HepG2 (cell line): Measurements from ENCODE around the gene TAF12. TPM values are rescaled to one million over a fixed set of nuclear protein-coding genes. Genes with fewer than 3 reads are reported as not detected.
"Not testable (repeated sequence)": the region's sequence is repeated elsewhere in the genome, so short reads cannot be mapped to it uniquely, and the experiment has no call there.

ENCODE experiments used
- ATAC-seq: fragments of 200-7000 bp; cut with Tn5 transposase; 3 replicates; pipeline ENCODE4 v1.9.1; 2020; ENCODE audit warnings: mild to moderate bottlenecking, moderate library complexity
- BruUV-seq: library from RNA; stranded (reverse); fragments of 400-500 nt; replicated peaks from 2 replicates; lab custom pipeline; 2021; lab: Mats Ljungman, UMichigan
- CTCF ChIA-PET: fragments of 300-600 bp; formaldehyde crosslinking; extraction: SDS; loops from one replicate; lab custom pipeline; 2021; ENCODE audit warnings: low total read pairs, inconsistent platforms, low intra/inter-chr PET ratio; lab: Yijun Ruan, JAX
- POLR2A ChIA-PET: fragments of 350-600 bp; sonication (Branson Sonifier 250); formaldehyde crosslinking; loops from one replicate; lab custom pipeline; 2020; ENCODE audit warnings: antibody characterized with exemption, inconsistent platforms; lab: Yijun Ruan, JAX
- DNase-seq: peaks from one replicate; pipeline ENCODE4 v3.0.0-alpha.2; 2015; ENCODE audit warnings: low spot score
- FAIRE-seq: peaks from 3 replicates; lab custom pipeline; 2011; peaks lifted over from hg19 to GRCh38; lab: Jason Lieb, UNC
- H2AFZ ChIP-seq: one replicate; pipeline ENCODE4 v1.6.1; 2011; ENCODE audit warnings: low read length, inconsistent platforms
- H3K27ac ChIP-seq: fragments of 300-600 bp; 3 replicates; pipeline ENCODE4 v1.8.0; 2011; ENCODE audit warnings: mixed run types, mild to moderate bottlenecking, mixed read lengths, low read length, inconsistent platforms; ENCODE audit not compliant: insufficient read depth; ENCODE audit errors: extremely low read length
- H3K27me3 ChIP-seq, 2 experiments: fragments of 200-600 bp in 1 of 2; 2 replicates in 1 of 2; 3 replicates in 1 of 2; pipeline versions ENCODE4 v1.6.0 to v1.8.0; 2011; ENCODE audit warnings: low read length in 2 of 2, mild to moderate bottlenecking in 2 of 2, moderate library complexity in 2 of 2, inconsistent platforms in 1 of 2; ENCODE audit not compliant: insufficient read depth in 2 of 2, control insufficient read depth in 1 of 2
- H3K36me3 ChIP-seq, 2 experiments: fragments of 200-600 bp in 1 of 2; replicated peaks in 1 of 2; 2 replicates in 1 of 2; 3 replicates in 1 of 2; pipeline versions ENCODE4 v1.5.1 to v1.8.0; 2011; ENCODE audit warnings: low read length in 2 of 2, inconsistent platforms in 1 of 2; ENCODE audit not compliant: insufficient read depth in 2 of 2, control insufficient read depth in 1 of 2
- H3K4me1 ChIP-seq: 2 replicates; pipeline ENCODE4 v1.5.1; 2012; ENCODE audit warnings: low read length, inconsistent platforms; ENCODE audit not compliant: insufficient read depth
- H3K4me2 ChIP-seq: 2 replicates; pipeline ENCODE4 v1.6.0; 2011; ENCODE audit warnings: low read depth, low read length, inconsistent platforms
- H3K4me3 ChIP-seq, 3 experiments: fragments of 200-600 bp in 1 of 3; sonication (generic), shearing (Covaris generic) in 1 of 3; replicated peaks in 1 of 3; 2 replicates each; pipeline ENCODE4 v1.5.1; 2011 to 2016; ENCODE audit warnings: low read length in 3 of 3, inconsistent platforms in 2 of 3, low read depth in 2 of 3, mild to moderate bottlenecking in 2 of 3, control low read depth in 1 of 3, mixed read lengths in 1 of 3; ENCODE audit not compliant: insufficient read depth in 1 of 3
- H3K79me2 ChIP-seq: one replicate; pipeline ENCODE4 v1.6.1; 2011; ENCODE audit warnings: low read length, inconsistent platforms; ENCODE audit not compliant: insufficient read depth
- H3K9ac ChIP-seq: 2 replicates; pipeline ENCODE4 v1.6.0; 2011; ENCODE audit warnings: mild to moderate bottlenecking, low read depth, low read length, inconsistent platforms; ENCODE audit not compliant: insufficient read depth
- H3K9me3 ChIP-seq: 2 replicates; pipeline ENCODE4 v1.5.1; 2012; ENCODE audit warnings: mild to moderate bottlenecking, low read length
- H4K20me1 ChIP-seq: 2 replicates; pipeline ENCODE4 v1.6.0; 2011; ENCODE audit warnings: inconsistent platforms, mild to moderate bottlenecking, low read length, moderate library complexity; ENCODE audit not compliant: insufficient read depth
- CEBPG ChIP-seq: IDR thresholded peaks from 2 replicates; pipeline ENCODE4 v1.6.1; 2016
- FLYWCH1 ChIP-seq: sonication (generic); formaldehyde crosslinking; IDR thresholded peaks from 2 replicates; pipeline ENCODE4 v1.8.1; 2023; ENCODE audit warnings: mild to moderate bottlenecking, missing genetic modification reagents
- HCFC1 ChIP-seq: fragments of 150-350 bp; IDR thresholded peaks from 2 replicates; pipeline ENCODE4 v1.6.1; 2014; ENCODE audit warnings: low read depth, low read length
- HOXD1 ChIP-seq: sonication (generic); formaldehyde crosslinking; IDR thresholded peaks from 2 replicates; pipeline ENCODE4 v1.5.0; 2020; ENCODE audit warnings: missing genetic modification reagents
- KMT2A ChIP-seq: sonication (generic); formaldehyde crosslinking; IDR thresholded peaks from 2 replicates; pipeline ENCODE4 v1.4.0; 2020; ENCODE audit warnings: missing genetic modification reagents
- MBNL3 ChIP-seq: fragments of 250-450 bp; sonication (Bioruptor Pico); conservative IDR thresholded peaks from 2 replicates; pipeline ENCODE4 v1.8.0; 2022; ENCODE audit warnings: mild to moderate bottlenecking, inconsistent platforms
- NPAS2 ChIP-seq: sonication (generic); formaldehyde crosslinking; IDR thresholded peaks from 2 replicates; pipeline ENCODE4 v1.8.0; 2022; ENCODE audit warnings: mild to moderate bottlenecking, missing genetic modification reagents, borderline replicate concordance
- NR2F1 ChIP-seq, 2 experiments: fragments of 450-650 bp in 1 of 2; formaldehyde crosslinking in 1 of 2; IDR thresholded peaks; 2 replicates each; pipeline versions ENCODE4 v1.5.0 to v1.6.1; 2016 to 2020; ENCODE audit warnings: mild to moderate bottlenecking in 1 of 2, missing compliant biosample characterization in 1 of 2, missing genetic modification reagents in 1 of 2, moderate library complexity in 1 of 2
- PLRG1 ChIP-seq: fragments of 450-650 bp; conservative IDR thresholded peaks from 2 replicates; pipeline ENCODE4 v1.6.1; 2016
- RCOR2 ChIP-seq: IDR thresholded peaks from 2 replicates; pipeline ENCODE4 v1.6.1; 2016; ENCODE audit warnings: missing biosample characterization, missing genetic modification reagents
- RXRB ChIP-seq: IDR thresholded peaks from 2 replicates; pipeline ENCODE4 v1.6.1; 2016; ENCODE audit warnings: borderline replicate concordance, missing genetic modification reagents, missing compliant biosample characterization
- ZBTB38 ChIP-seq: sonication (generic); formaldehyde crosslinking; IDR thresholded peaks from 2 replicates; pipeline ENCODE4 v1.5.1; 2020; ENCODE audit warnings: mild to moderate bottlenecking, missing genetic modification reagents
- ZFP41 ChIP-seq: sonication (generic); formaldehyde crosslinking; IDR thresholded peaks from 2 replicates; pipeline ENCODE4 v1.4.0; 2020; ENCODE audit warnings: mild to moderate bottlenecking, missing genetic modification reagents, borderline replicate concordance
- ZNF12 ChIP-seq: sonication (generic); formaldehyde crosslinking; IDR thresholded peaks from 2 replicates; pipeline ENCODE4 v1.5.0; 2020; ENCODE audit warnings: missing genetic modification reagents
- ZNF253 ChIP-seq: sonication (generic); formaldehyde crosslinking; IDR thresholded peaks from 2 replicates; pipeline ENCODE4 v1.8.0; 2022; ENCODE audit warnings: mild to moderate bottlenecking, missing genetic modification reagents, borderline replicate concordance
- ZNF256 ChIP-seq: sonication (generic); formaldehyde crosslinking; conservative IDR thresholded peaks from 2 replicates; pipeline ENCODE4 v1.4.0; 2020; ENCODE audit warnings: missing genetic modification reagents
- ZNF530 ChIP-seq: sonication (generic); formaldehyde crosslinking; IDR thresholded peaks from 2 replicates; pipeline ENCODE4 v1.5.0; 2020; ENCODE audit warnings: low read depth, mild to moderate bottlenecking, missing genetic modification reagents
- ZNF543 ChIP-seq: sonication (generic); formaldehyde crosslinking; IDR thresholded peaks from 2 replicates; pipeline ENCODE4 v1.4.0; 2020; ENCODE audit warnings: mild to moderate bottlenecking, missing genetic modification reagents
- WGBS: methylation state at CpG from one replicate; pipeline ENCODE4 v1.1.6; 2017; ENCODE audit warnings: low lambda C conversion rate; 5-methylcytosine and 5-hydroxymethylcytosine counted together
- in situ Hi-C: cut with HindIII; loops from 2 replicates; pipeline ENCODE4 v1.10.0; 2017; ENCODE audit warnings: low pct_unique_long_range_greater_than_20kb; ENCODE audit not compliant: extremely low pct_ligation_motif_present
- intact Hi-C: fragments of 100-400 bp; cut with micrococcal nuclease; formaldehyde crosslinking; loops from one replicate; pipeline ENCODE4 v1.10.0; 2022; ENCODE audit not compliant: unreplicated experiment
- polyA plus RNA-seq, 8 experiments: library from polyadenylated mRNA; depleted of rRNA in 3 of 8; stranded (reverse) in 7 of 8; unstranded in 1 of 8; fragments of >200 nt; fragmentation: Illumina TruSeq in 4 of 8; extraction: Trizol in 4 of 8; gene quantifications; 2 replicates each; pipeline versions ENCODE4 v1.2.1 to v1.2.3, GENCODE V29; 2011 to 2016; ENCODE audit warnings: low read depth in 4 of 8, missing spikeins in 1 of 8, mixed read lengths in 1 of 8; ENCODE audit not compliant: insufficient read depth in 1 of 8
- total RNA-seq, 5 experiments: library from RNA; depleted of rRNA; stranded (reverse); fragments of >200 nt; fragmentation: Illumina TruSeq; extraction: Trizol; gene quantifications; 2 replicates each; pipeline ENCODE4 v1.2.3, GENCODE V29; 2016; ENCODE audit warnings: low read depth in 1 of 5
- TF ChIP-seq, protein P1 (sequence below): sonication (generic); formaldehyde crosslinking; IDR thresholded peaks from 2 replicates; pipeline ENCODE4 v1.5.0; 2020; ENCODE audit warnings: mild to moderate bottlenecking, missing genetic modification reagents

The TAF12 gene
- total and polyA plus RNA-seq, 2 of the 13 experiments (the other 11 are each of a cell fraction or from before 2014, with no cell fraction given): 16.3 to 17.1 TPM

DNA sequence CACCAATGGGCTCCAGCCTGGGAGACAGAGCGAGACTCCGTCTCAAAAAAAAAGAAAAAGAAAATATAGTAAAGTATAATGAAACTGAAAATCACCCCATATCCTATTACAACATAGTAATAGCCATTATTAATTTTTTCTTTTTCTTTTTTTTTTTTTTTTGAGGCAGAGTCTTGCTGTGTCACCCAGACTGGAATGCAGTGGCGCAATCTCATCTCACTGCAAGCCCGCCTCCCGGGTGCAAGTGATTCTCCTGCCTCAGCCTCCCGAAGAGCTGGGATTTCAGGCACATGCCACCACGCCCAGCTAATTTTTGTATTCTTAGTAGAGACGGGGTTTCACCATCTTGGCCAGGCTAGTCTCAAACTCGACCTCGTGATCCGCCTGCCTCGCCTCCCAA is 70.0 kb downstream of the TAF12 start:
- not testable (repeated sequence) for H3K27ac ChIP-seq
- POLR2A ChIA-PET: interaction anchor here (1.1 to 2.2 kb wide), 3 partner anchors 9 to 19 kb away, joined by 3 to 16 read pairs (median 4); no protein-coding TSS in a partner anchor

DNA sequence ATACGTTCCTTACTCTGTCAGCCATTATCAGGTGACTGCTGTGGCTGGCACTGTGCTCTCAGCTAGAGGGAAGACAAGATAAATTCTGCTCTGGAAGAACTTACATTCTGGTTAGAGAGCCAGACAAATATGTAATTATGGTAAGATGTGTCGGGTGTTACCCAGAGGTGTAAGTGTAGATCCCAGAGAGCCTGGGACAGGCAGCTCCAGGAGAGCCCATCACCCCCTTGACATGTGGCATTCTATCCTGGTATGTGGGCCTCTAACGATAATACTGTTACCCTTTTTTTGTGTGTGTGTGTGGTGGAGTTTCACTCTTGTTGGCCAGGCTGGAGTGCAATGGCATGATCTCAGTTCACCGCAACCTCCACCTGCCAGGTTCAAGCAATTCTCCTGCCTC is 71.0 kb downstream of the TAF12 start:
- FAIRE-seq (no peak), ATAC-seq (no peak), DNase-seq (no peak)
- 95% methylated on average over 4 of the region's 4 CpGs for whole genome bisulfite sequencing
- no peaks in the 10 kb centered on the region for H3K27me3 ChIP-seq
- ChIA-PET POLR2A (interaction anchor here (0.8 to 2.2 kb wide), 3 partner anchors 10 to 18 kb away, joined by 3 to 16 read pairs (median 4); no protein-coding TSS in a partner anchor), CTCF (no interaction called here)
- H3K36me3 ChIP-seq: peaks cover 9 to 29% of the 10 kb centered on the region in 2 experiments; a peak in 4 of 5 replicates
- TF ChIP-seq KMT2A (CRISPR knock-in tag): no peak
- TF ChIP-seq NR2F1 (CRISPR knock-in tag; IDR thresholded peaks at IDR 0.05): no peak
- no peak for TF ChIP-seq ZNF12 (CRISPR knock-in tag)
- TF ChIP-seq RCOR2 (CRISPR knock-in tag): no peak
- TF ChIP-seq ZBTB38 (CRISPR knock-in tag): no peak
- TF ChIP-seq ZNF253: no peak
- no peak for TF ChIP-seq ZNF256 (CRISPR knock-in tag)
- TF ChIP-seq, protein P1, sequence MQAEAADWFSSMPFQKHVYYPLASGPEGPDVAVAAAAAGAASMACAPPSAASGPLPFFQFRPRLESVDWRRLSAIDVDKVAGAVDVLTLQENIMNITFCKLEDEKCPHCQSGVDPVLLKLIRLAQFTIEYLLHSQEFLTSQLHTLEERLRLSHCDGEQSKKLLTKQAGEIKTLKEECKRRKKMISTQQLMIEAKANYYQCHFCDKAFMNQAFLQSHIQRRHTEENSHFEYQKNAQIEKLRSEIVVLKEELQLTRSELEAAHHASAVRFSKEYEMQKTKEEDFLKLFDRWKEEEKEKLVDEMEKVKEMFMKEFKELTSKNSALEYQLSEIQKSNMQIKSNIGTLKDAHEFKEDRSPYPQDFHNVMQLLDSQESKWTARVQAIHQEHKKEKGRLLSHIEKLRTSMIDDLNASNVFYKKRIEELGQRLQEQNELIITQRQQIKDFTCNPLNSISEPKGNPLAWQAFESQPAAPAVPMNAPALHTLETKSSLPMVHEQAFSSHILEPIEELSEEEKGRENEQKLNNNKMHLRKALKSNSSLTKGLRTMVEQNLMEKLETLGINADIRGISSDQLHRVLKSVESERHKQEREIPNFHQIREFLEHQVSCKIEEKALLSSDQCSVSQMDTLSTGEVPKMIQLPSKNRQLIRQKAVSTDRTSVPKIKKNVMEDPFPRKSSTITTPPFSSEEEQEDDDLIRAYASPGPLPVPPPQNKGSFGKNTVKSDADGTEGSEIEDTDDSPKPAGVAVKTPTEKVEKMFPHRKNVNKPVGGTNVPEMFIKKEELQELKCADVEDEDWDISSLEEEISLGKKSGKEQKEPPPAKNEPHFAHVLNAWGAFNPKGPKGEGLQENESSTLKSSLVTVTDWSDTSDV (CRISPR knock-in tag): no peak
- no peak for TF ChIP-seq RXRB (CRISPR knock-in tag)
- TF ChIP-seq ZNF543 (CRISPR knock-in tag): no peak
- no peak for TF ChIP-seq HCFC1
- TF ChIP-seq NPAS2: no peak
- no peak for TF ChIP-seq MBNL3 (CRISPR knock-in tag)
- no peak for TF ChIP-seq HOXD1 (CRISPR knock-in tag)
- no peak for TF ChIP-seq PLRG1
- no peak for TF ChIP-seq CEBPG (CRISPR knock-in tag)
- no peak for TF ChIP-seq ZFP41
- TF ChIP-seq ZNF530 (CRISPR knock-in tag): no peak
- TF ChIP-seq FLYWCH1 (CRISPR knock-in tag): no peak
- no peak overlapping the region for H3K9ac ChIP-seq
- no peak overlapping the region for H3K4me2 ChIP-seq
- H2AFZ ChIP-seq: no peak overlapping the region
- in situ Hi-C loops (no loop called here), intact Hi-C loops (no loop called here)
- no peaks in the 10 kb centered on the region for H3K9me3 ChIP-seq
- H3K4me1 ChIP-seq: no peaks in the 10 kb centered on the region
- no peak overlapping the region for H3K4me3 ChIP-seq
- peaks cover 1% of the 10 kb centered on the region; the same call in 1 of the 2 replicates for H4K20me1 ChIP-seq
- no peaks in the 10 kb centered on the region for H3K79me2 ChIP-seq
- no TSS peak for BruUV-seq
- no peak overlapping the region for H3K27ac ChIP-seq

More for the DNA sequence above, 70.0 kb downstream of the TAF12 start:
- CTCF ChIA-PET, H3K4me3 ChIP-seq, H3K9ac ChIP-seq, BruUV-seq, FAIRE-seq, H3K79me2 ChIP-seq, in situ Hi-C loops, intact Hi-C loops, H3K4me2 ChIP-seq, DNase-seq, H3K27me3 ChIP-seq, H2AFZ ChIP-seq, H3K4me1 ChIP-seq, ATAC-seq, H3K9me3 ChIP-seq: not testable (repeated sequence)
- 92% methylated on average over 12 of the region's 12 CpGs for WGBS
- Histone ChIP-seq H3K36me3 (peaks cover 7 to 28% of the 10 kb centered on the region in 2 experiments), H4K20me1 (peaks cover 11% of the 10 kb centered on the region)
